Esophagus muscularis mucosa (tissue), 4 donors: ENCODE measurements around the gene CARMIL1.
"Not testable (repeated sequence)": the region's sequence is repeated elsewhere in the genome, so short reads cannot be mapped to it uniquely, and the experiment has no call there.

Source experiments
- EP300 ChIP-seq: sonication (generic); formaldehyde crosslinking; IDR thresholded peaks from one replicate; pipeline ENCODE4 v1.6.1; 2017; ENCODE audit warnings: antibody characterized with exemption
- POLR2A ChIP-seq: fragments of 450-650 bp; IDR thresholded peaks from one replicate; pipeline ENCODE4 v1.6.1; 2017; ENCODE audit warnings: antibody characterized with exemption, moderate library complexity, mild to moderate bottlenecking, low read depth
- POLR2AphosphoS5 ChIP-seq, 2 donors: sonication (generic); formaldehyde crosslinking; IDR thresholded peaks; one replicate each; pipeline ENCODE4 v1.6.1; 2017; ENCODE audit warnings: antibody characterized with exemption in 2 of 2
- TF ChIP-seq, protein P1 (sequence below), 3 experiments: fragments of 200-600 bp in 2 of 3; fragments of 450-650 bp in 1 of 3; sonication (generic) in 2 of 3; IDR thresholded peaks; one replicate each; pipeline ENCODE4 v1.5.1; 2017 to 2019; ENCODE audit warnings: antibody characterized with exemption in 3 of 3, mild to moderate bottlenecking in 2 of 3, moderate library complexity in 1 of 3

DNA sequence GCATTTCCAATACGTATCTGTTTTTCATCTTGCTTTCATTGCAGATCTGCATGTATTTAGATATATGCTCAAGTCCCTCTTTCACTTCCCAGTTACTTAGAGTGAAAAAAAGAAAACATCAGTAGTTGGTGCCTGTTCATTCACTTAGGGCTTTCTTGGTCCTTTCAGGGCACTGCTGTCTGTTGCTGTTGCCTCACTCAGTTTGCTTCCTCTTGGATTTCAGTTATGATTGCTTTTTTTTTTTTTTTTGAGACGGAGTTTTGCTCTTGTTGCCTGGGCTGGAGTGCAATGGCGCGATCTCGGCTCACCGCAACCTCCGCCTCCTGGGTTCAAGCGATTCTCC lies 19.3 kb downstream of the CARMIL1 start:
- TF ChIP-seq, protein P1, sequence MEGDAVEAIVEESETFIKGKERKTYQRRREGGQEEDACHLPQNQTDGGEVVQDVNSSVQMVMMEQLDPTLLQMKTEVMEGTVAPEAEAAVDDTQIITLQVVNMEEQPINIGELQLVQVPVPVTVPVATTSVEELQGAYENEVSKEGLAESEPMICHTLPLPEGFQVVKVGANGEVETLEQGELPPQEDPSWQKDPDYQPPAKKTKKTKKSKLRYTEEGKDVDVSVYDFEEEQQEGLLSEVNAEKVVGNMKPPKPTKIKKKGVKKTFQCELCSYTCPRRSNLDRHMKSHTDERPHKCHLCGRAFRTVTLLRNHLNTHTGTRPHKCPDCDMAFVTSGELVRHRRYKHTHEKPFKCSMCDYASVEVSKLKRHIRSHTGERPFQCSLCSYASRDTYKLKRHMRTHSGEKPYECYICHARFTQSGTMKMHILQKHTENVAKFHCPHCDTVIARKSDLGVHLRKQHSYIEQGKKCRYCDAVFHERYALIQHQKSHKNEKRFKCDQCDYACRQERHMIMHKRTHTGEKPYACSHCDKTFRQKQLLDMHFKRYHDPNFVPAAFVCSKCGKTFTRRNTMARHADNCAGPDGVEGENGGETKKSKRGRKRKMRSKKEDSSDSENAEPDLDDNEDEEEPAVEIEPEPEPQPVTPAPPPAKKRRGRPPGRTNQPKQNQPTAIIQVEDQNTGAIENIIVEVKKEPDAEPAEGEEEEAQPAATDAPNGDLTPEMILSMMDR (IDR thresholded peaks at IDR 0.05), result not testable (repeated sequence)
- TF ChIP-seq POLR2AphosphoS5 (IDR thresholded peaks at IDR 0.05); POLR2A; EP300: not testable (repeated sequence)
